Nucleus accumbens (tissue), 56 donors: Measurements from ENCODE around the gene DCST1.

Source experiments
- DNase-seq, 56 donors: peaks; one replicate each; lab custom pipeline; 2025; lab: John Stamatoyannopoulos, UW

Gene DCST1

DNA sequence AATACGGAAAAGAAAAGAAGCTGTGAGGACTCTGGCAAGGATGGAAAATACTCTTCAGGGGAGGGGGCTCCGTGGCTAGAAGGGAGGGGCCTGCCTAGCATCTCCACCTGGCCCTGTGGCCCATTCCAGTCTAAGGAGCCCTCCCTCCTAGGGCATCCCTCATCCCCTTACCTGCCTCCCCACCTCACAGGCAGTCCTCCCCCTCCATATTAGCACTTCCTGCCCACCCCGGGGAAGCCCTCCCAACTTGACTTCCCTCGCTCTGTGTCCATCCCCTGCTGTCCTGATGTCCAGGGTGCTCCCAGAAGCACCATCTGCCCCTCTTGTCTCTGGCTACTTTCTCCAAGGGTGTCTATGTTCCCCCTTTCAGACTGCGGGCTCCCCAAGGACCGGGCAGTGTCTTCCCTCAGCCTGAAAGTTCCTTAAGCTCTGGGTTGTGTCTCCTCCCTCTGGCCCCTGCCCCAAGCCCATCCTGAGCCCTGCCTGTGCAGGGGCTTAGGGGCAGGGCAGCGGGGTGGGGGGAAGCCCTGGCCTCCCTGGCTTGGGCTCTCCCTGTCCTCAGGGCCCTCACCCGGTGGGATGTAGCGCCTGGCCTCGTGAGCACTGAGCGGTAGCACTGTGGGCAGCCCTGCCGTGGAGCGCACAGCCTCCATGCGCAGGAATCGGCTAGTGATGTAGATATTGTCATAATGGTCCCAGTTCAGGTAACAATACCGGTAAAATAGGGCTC lies 3.9 kb upstream of the DCST1 start:
- no peak for DNase-seq

DNA sequence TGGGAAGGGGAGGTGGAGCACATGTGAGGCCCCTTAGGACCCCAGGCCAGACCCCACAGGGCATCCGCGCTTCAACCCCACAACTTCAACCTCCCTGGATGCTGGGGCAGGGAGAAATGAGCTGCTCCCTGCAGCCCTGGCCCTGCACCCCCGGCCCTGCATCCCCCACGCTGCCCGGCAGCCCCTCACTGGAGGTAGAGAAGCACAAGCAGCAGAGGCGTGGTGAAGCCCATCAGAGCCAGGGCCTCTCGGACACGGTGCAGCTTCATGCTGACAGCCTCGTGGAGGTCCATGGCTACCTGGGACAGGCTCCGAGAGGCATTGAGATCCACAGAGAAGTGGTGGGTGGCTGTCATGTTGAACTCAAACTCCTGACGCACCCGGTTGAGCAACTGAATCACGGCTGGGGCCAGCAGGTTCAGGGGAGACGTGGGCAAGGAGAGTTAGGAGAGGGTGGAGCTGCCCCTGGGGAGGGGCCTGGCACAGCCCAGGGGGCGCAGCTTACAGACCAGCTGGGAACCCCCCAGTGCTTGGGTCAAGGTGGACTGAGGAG lies 3.3 kb upstream of the DCST1 start:
- DNase-seq = peak in 3 of 56 donors; percentile 14 to 41 (median 23)

DNA sequence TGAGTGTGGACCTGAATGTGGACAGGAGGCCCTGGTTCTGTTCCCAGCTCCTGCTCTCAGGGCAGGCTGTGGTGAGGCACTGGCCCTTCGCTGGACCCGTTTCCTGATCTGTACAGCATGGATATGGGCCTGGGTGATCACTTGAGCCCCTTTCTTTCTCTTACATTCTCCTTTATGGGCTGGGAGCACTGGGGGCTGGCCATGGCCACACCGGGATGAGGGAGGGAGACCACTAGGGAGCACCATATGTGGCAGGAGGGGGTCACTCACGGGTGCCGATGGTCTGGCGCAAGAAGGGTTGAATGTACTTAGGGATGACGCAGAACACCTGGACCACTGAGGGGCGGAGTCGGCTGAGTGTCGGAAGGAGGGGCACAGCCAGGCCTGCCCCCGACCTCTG lies 2.7 kb upstream of the DCST1 start:
- DNase-seq = no peak

DNA sequence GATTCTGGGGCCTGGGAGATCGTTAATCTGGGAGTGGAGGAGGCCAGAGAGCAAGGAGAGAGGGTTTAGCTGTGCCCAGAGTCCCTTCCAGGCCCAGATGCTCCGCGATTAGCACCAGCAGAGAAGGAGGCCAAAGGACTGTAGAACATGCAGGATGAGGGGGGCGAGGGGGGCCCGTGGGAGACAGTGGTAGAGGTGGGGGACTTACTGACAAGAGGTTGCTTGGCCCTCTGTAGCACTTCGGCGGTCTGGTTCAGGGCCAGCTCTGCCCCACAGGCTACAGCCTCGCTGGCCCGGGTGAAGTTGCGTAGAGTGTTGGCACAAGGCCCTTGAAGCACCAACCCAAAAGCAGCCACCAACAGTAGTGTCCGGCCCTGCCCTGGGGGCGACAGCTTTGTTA lies 738 bp upstream of the DCST1 start:
- DNase-seq = no peak

DNA sequence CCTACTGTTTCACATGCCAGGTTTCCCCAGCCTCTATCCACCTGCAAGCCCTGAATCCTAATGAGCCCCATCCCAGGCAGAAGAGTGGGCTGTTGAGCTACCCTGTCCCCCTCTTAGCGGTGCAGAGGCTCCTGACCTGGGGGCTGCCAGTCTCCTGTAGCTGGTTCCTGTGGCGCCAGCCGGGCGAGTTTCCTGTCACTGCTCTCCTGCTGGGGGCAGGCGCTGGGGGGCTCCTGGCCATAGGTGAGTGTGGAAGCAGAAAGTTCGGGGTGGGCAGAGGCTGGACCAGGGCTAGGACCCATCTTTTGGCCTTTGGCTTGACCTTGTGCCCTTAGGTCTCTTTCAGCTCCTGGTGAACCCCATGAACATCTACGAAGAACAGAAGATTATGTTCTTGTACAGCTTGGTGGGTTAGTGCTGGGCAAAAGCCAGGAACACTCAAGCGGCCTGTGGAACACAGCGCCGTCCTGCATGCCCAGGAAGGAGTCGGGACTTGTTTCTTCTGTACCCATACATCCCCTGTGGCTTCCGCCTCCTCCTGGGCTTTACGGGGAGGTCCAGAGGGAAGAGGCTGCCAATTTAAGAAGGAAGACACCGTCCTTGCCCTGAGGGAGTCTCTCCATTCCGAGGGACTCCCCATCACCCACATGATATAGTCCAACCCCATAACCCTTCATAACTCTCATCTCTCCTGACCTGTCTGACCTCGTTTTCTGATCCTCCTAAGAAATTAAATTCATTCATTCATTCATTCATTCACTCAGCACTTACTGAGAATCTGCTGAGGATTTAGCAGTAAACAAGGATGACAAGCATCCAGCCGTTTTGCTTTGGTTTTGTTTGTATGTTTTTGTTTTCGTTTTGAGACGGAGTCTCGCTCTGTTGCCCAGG lies 939 bp downstream of the DCST1 start:
- no peak for DNase-seq

DNA sequence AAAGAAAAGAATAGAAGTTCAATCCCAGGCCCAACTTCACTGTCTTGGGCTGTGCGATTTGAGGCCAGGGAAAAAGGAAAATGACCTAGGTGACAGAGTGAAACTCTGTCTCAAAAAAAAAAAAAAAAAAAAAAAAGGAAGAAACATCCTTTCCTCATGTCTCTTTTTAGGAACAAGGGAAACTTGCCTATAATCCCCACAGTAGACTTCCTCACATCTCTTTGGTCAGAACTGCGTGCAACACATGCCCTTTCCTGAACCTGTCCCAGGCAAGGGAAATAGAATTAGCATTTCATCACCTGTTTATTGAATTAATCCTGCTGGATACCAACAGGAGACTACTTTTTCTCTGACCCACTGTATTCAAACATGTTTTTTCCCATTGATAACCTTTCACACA lies 2.3 kb downstream of the DCST1 start:
- DNase-seq = no peak

DNA sequence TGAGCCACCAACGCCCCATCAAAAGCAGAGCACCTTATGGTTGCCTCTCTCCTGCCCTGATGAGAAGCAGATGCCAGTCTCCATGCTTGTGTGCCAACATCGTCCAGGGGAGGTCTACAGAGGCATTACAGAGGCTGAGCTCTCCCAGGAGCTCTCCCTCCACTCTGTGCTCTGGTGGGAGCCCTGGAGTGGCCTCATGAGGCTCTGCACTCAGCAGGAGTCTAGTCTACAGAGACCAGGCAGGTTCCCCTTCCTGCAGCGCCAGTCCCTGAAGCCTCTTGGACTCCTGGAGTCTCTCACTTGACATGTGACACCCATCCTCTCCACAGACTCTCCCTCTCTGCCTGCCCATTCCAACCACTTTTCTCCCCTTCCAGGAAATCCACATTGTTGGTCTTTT lies 3.4 kb downstream of the DCST1 start:
- DNase-seq = no peak

DNA sequence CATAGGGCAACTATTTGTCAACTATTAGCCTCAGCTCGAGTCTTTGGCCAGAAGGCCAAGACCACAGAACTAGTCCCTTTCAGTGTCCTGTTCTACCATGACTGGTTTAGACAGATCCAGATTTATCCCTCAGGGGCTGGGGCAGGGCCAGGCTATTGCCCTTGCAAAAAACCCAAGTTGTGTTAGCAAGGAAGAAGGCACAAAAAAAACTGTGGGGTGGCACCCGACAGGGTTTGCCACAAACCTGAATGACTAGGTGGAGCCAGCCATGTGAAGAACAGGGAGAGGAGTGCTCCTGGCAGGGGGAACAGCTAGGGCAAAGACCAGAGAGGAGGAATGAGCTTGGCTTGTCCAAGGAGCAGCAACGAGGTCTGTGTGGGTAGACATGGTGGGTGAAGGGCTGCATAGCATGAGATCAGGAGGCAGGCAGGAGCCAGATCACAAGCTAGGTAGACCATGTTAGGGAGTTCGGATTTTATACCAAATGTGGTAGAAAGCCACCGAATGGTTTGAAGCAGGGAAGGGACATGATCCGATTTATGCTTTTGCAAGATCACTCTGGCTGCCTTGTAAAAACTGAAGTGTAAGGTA lies 4.3 kb downstream of the DCST1 start:
- no peak for DNase-seq

DNA sequence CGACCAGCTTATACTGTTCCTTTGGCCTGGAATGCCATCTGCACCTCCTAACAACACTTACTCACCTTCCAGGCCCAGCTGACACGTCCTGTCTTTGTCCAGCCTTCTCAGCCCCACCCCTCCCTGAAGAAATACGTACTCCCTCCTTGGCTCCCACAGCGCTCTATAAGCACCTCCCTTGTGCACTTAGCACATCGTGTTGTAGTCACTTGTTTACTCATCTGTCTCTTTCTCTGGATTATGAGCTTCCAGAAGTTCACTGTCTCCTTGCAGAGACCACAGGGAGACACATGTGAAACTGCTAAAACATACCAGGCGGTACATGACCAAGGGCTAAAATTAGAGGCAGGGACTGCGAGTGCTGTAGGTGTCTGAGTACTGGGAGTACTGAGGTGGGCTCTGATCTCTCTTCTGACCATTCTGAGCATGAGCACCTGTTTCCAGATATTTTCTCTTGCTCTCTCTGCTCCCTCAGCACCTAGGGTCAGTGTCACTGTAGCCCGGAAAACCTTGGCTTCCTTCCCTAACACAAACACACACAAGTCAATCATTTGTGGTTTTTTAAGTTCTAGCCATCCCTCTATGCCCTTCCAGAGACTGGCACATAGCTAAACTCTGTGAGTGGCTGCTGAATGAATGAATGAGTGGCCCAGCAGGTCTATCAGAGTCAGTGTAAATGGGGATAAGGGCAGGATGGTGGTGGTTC lies 5.1 kb downstream of the DCST1 start:
- no peak for DNase-seq

DNA sequence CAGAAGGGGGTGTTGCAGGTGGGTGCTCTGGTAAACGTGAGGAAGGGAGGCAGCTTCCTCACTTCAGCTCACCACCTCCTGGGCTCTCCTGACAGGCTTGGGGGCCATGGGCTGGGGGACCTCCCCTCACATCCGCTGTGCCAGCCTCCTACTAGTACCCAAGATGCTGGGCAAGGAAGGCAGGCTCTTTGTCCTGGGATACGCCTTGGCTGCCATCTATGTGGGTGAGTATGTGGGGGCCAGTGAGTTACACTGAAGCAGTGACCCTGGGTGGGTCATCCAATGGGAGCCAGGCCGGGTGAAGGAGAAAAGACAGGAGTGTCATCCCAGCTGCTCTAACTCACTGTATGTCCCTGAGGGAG lies 5.7 kb downstream of the DCST1 start:
- DNase-seq = no peak

DNA sequence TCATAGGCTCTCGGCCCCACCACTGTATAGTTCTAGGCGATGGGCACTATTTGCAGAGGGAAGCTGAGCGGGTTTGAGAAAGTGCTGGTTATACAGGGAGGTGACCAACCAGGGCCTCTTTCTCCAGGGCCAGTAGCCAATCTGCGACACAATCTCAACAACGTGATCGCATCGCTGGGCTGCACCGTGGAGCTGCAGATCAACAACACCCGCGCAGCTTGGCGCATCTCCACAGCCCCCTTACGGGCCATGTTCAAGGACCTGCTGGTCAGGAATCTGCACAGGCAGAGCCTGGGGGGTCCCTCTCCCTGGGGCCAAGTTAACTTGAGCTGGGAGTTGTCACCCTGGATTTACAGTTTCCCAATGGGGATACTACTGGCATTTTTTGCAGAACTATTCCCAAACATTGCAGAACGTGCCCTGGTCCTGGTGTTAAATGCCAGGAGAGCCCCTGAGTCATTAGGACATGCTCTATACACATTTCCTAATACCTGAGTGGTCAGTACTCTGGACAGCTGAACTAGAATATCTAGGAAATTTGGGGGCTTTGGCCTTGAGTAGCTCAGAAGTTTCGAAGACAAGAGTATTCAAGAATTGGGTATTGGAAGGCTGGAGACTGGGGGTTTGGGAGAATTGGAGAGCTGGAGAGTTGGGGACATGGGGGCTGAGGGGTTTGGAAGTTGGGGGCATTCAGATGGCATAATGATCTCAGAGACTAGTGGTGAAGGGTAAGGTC lies 6.9 kb downstream of the DCST1 start:
- no peak for DNase-seq

DNA sequence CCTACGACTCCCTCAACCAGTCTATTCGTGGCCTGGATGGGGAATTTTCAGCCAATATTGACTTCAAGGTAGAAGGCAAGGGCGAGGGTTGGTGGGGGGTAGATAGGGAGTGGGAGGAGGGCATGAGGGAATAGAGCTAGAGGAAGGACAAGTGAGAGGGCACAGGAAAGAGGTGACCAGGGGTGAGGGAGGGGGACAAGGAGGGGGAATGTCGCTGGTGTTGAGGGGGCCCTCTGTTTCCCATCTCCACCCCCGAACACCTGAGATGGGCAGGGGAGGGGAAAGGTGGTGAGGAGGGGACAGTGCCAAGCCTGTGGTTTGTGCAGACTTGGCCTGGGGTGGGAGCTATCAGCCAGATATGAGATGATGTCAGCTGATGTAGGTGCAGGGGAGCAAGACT lies 9.2 kb downstream of the DCST1 start:
- DNase-seq = no peak

DNA sequence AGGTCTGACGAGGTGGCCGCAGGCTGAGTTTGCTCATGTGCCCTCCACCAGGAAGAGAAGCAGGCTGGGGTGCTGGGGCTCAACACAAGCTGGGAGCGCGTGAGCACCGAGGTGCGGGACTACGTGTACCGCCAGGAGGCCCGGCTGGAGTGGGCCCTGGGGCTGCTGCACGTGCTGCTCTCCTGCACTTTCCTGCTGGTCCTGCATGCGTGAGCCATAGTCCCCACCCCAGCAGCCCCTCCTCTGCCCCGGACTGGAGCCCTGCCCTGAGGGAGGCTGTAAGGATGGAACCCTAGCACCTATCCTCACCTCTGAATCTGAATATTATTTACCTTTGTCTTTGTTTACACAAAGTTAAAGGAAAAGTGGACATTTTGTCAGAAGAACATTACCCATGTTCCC lies 9.7 kb downstream of the DCST1 start:
- DNase-seq = no peak

DNA sequence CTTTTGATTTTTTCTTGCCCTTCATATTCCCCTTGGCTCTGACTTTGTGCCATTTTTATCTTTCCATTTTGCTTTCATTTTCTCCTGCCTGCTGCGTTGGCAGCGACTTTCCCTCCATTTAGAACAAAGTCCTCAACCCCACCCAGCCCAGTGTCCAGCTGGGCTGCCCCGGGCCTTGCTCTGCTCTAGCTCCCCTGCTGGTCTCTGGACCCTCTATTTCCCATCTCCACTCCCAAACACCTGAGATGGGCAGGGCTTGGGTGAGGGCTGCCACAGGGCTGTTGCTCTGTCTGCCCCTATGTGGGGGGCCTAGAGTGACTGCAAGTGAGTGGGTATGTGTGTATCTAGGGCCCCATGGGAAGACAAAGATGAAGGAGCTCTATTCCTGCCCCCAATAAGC lies 10.2 kb downstream of the DCST1 start:
- no peak for DNase-seq

DNA sequence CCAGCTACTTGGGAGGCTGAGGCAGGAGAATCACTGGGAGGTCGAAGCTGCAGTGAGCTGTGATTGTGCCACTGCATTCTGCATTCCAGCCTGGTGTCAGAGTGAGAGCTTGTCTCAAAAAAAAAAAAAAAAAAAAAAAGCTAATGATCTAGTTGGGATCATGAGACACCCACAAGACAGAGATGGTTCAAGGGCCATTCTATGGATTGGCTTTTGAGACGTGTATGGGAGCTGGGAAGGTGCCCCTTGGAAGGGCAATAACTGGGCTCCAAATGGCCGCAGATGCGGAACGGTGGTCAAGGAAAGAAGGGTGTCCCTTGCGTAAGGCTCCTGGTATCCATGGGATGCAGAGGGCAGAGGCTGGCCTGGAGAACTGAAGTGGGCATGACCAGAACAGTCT lies 10.7 kb downstream of the DCST1 start:
- no peak for DNase-seq

DNA sequence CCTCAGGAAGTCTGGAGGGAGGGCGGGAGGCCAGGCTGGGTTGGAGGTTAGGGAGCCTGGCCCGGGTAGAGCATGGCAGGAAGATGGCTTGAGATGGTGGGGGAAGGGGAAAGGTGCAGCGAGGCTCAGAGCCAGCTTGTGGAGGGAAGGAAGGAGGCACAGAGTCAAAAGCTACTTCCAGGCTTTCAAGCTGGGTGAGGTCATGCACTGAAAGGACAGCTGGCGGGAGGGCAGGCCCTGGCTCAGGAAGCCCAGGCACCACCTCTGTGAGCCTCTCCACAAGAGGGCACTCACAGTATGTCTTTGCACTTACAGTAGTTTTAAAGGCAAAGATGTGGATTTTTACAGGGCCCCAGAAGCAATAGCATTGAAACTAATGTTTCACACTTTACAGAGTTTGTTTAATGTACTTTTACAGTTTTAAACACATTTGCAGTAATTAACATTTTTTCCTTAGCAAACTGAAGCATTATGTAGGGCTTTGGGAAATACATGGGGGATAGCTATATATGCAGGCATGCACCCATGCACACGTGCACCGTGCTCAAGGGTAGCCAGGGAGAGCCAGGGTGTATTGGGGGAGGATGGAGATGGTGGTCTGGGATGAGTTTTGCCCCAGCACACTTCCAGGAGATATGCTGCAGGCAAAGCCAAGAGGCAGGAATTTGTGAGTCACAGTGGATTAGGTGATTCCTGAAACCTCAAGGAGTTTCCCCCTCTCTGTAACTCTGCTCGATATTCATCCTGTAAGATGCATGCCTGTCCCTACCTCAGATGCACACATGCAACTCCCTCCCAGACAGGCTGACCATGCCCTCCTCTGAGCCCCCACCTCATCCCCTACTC lies 11.4 kb downstream of the DCST1 start:
- DNase-seq = peak in 50 of 56 donors; percentile 8 to 87 (median 50)

DNA sequence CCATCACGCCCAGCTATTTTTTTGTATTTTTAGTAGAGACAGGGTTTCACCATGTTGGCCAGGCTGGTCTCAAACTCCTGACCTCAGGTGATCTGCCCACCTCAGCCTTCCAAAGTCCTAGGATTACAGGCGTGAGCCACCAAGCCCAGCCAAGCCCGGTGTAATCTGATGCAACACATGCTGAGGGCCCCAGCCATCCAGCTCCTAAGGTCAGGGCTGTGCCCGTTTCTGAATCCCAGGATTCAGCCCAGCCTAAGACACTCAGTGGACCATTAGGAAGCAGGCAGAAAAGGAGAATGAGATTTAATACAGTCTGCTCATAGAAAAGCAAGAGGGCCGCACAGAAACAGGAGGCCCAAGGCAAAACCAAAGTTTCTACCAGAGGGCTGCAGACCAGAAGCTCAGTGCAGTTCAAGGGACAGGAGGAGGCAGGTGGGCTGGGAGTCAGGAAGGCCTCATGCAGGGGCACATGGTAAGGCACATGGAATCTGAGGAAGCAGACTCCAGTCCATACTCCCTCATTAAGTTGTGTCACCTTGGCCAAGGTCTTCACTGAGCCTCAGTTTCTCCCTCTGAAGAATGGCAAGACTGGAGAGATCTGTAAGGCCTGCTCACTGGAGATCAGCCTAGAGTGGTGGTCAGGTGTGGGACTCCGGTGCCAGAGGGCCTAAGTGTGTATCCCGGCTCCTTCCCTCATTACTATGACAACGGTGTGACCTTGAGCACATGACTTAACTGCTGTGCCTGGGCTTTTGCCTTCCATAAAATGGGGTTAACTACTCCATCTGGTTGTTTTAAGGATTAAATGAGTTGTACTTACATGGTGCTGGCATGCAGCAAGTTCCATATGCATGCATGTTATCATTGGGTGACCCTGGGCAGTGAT lies 15.1 kb downstream of the DCST1 start:
- no peak for DNase-seq
